ENCODE data around the gene RAB31. TPM values are rescaled to one million over a fixed set of nuclear protein-coding genes. Genes with fewer than 3 reads are reported as not detected.

RAB31 gene
- total and polyA plus RNA-seq, 2 experiments from 2014 or later, result 26.0 to 81.8 TPM

DNA sequence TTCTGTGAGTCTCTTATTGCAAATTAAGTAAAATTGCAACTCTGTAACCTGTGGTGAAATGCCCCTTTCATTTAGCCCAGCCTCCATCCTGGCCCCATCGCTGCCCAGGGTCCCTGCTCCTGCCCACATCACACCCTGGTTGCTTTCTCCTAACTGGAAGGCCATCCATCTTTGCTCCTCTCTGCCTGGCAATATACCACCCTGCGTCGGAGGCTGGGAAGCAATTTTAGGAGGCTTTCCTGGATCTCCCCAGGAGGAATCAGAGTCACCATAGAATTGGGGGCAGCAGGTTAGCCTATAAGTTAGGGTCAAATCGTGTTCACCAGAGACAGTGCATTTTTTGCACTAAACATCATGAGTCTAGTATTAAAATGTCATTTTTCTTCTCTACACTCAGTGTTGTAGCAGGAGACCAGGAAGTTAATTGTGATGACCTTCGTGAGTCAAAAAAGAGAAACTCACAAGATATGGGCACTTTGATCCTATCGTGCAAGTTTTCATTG, 163.2 kb downstream of the RAB31 start:
- WGBS (ENCODE audit: low lambda C conversion rate, missing lambda C conversion rate), result 80% methylated on average over 6 of the region's 6 CpGs
- no peaks in the 10 kb centered on the region for H3K79me2 ChIP-seq
- no peaks in the 10 kb centered on the region for H4K20me1 ChIP-seq (ENCODE audit: insufficient read depth, poor library complexity, severe bottlenecking)
- no peak for DNase-seq (ENCODE audit: low spot score)
- no peak overlapping the region for H3K4me2 ChIP-seq
- no peak overlapping the region for H3K4me3 ChIP-seq
- H2AFZ ChIP-seq, result no peak overlapping the region
- no peaks in the 10 kb centered on the region for H3K9me2 ChIP-seq (replicated peaks; ENCODE audit: insufficient read depth)
- TF ChIP-seq, protein P1, sequence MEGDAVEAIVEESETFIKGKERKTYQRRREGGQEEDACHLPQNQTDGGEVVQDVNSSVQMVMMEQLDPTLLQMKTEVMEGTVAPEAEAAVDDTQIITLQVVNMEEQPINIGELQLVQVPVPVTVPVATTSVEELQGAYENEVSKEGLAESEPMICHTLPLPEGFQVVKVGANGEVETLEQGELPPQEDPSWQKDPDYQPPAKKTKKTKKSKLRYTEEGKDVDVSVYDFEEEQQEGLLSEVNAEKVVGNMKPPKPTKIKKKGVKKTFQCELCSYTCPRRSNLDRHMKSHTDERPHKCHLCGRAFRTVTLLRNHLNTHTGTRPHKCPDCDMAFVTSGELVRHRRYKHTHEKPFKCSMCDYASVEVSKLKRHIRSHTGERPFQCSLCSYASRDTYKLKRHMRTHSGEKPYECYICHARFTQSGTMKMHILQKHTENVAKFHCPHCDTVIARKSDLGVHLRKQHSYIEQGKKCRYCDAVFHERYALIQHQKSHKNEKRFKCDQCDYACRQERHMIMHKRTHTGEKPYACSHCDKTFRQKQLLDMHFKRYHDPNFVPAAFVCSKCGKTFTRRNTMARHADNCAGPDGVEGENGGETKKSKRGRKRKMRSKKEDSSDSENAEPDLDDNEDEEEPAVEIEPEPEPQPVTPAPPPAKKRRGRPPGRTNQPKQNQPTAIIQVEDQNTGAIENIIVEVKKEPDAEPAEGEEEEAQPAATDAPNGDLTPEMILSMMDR (IDR thresholded peaks at IDR 0.05; ENCODE audit: poor library complexity), result no peak
- TF ChIP-seq EZH2 (IDR thresholded peaks at IDR 0.05; ENCODE audit: borderline replicate concordance) (no peak), EZH2phosphoT487 (IDR thresholded peaks at IDR 0.05; ENCODE audit: low read depth, severe bottlenecking, unreplicated experiment) (no peak)
- H3K27ac ChIP-seq, result no peak overlapping the region
- H3K4me1 ChIP-seq (ENCODE audit: insufficient read depth), result peaks cover 30% of the 10 kb centered on the region
- no peaks in the 10 kb centered on the region for H3K9me3 ChIP-seq (ENCODE audit: low read depth)
- no peaks in the 10 kb centered on the region for H3K27me3 ChIP-seq
- H3K36me3 ChIP-seq (replicated peaks; ENCODE audit: insufficient read depth, low read depth), result no peaks in the 10 kb centered on the region

DNA sequence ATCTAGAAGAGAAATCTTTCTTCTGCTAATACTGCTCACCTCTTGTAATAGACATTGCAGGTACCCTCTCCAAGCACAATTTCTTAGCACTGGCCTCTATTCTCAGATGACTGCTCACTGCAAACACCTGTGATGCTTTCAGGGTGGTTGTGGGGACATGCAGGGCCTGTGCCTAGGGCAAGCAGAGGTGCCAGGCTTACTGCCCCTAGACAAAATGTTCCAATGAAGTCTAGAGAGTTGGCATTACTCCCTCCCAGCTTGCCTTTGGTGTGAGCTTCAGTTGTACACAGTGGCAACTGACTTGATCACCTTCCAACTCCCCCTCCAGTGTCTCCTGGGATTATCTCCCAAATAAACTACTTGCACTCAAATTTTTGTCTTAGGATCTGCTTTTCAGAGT, 164.7 kb downstream of the RAB31 start:
- DNase-seq (ENCODE audit: low spot score), result no peak
- TF ChIP-seq, protein P1 (IDR thresholded peaks at IDR 0.05; ENCODE audit: poor library complexity), result no peak
- TF ChIP-seq EZH2phosphoT487 (IDR thresholded peaks at IDR 0.05; ENCODE audit: low read depth, severe bottlenecking, unreplicated experiment) (no peak), EZH2 (IDR thresholded peaks at IDR 0.05; ENCODE audit: borderline replicate concordance) (no peak)
- H4K20me1 ChIP-seq (ENCODE audit: insufficient read depth, poor library complexity, severe bottlenecking), result no peaks in the 10 kb centered on the region
- H3K27ac ChIP-seq, result no peak overlapping the region
- no peaks in the 10 kb centered on the region for H3K79me2 ChIP-seq
- H3K9me2 ChIP-seq (replicated peaks; ENCODE audit: insufficient read depth), result no peaks in the 10 kb centered on the region
- no peaks in the 10 kb centered on the region for H3K9me3 ChIP-seq (ENCODE audit: low read depth)
- H3K4me1 ChIP-seq (ENCODE audit: insufficient read depth), result peaks cover 38% of the 10 kb centered on the region
- no peak overlapping the region for H3K4me3 ChIP-seq
- no peaks in the 10 kb centered on the region for H3K27me3 ChIP-seq
- H3K4me2 ChIP-seq, result no peak overlapping the region
- H3K36me3 ChIP-seq (replicated peaks; ENCODE audit: insufficient read depth, low read depth), result no peaks in the 10 kb centered on the region
- H2AFZ ChIP-seq, result no peak overlapping the region

DNA sequence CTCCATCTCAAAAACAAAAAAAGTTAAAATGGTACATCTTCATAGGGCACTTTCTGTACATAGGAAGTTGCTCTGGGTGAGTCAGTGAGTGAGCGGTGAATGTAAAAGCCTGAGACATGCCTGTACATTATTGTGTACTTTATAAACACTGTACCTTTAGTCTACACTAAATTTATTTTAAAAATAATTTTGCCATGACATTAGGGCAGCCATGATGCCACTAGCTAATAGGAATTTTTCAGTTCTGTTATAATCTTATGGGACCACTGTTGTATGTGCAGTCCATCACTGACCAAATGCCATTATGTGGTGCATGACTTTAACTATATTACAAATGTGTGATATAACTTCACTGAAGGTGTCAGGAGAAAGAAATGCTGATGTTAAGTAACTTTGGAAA, 166.6 kb downstream of the RAB31 start:
- DNase-seq (ENCODE audit: low spot score), result no peak
- WGBS (ENCODE audit: low lambda C conversion rate, missing lambda C conversion rate), result 100% methylated on average over 1 of the region's 1 CpG
- no peaks in the 10 kb centered on the region for H4K20me1 ChIP-seq (ENCODE audit: insufficient read depth, poor library complexity, severe bottlenecking)

More for the DNA sequence above, 166.6 kb downstream of the RAB31 start:
- H3K4me2 ChIP-seq, result no peak overlapping the region
- no peaks in the 10 kb centered on the region for H3K79me2 ChIP-seq
- H2AFZ ChIP-seq, result no peak overlapping the region
- H3K36me3 ChIP-seq (replicated peaks; ENCODE audit: insufficient read depth, low read depth), result no peaks in the 10 kb centered on the region
- H3K4me3 ChIP-seq, result no peak overlapping the region
- no peaks in the 10 kb centered on the region for H3K27me3 ChIP-seq
- TF ChIP-seq EZH2phosphoT487 (IDR thresholded peaks at IDR 0.05; ENCODE audit: low read depth, severe bottlenecking, unreplicated experiment) (no peak), EZH2 (IDR thresholded peaks at IDR 0.05; ENCODE audit: borderline replicate concordance) (no peak)
- TF ChIP-seq, protein P1 (IDR thresholded peaks at IDR 0.05; ENCODE audit: poor library complexity), result no peak
- peaks cover 30% of the 10 kb centered on the region for H3K4me1 ChIP-seq (ENCODE audit: insufficient read depth)
- H3K9me2 ChIP-seq (replicated peaks; ENCODE audit: insufficient read depth), result no peaks in the 10 kb centered on the region
- no peaks in the 10 kb centered on the region for H3K9me3 ChIP-seq (ENCODE audit: low read depth)
- H3K27ac ChIP-seq, result no peak overlapping the region
